Stimulated activated CD4-positive, alpha-beta T cell treated with anti-CD3 and anti-CD28 coated beads, Interleukin-4, amount 100 ng/mL, for 24 hours (primary cell): ENCODE results near the gene ITPKB.

Experiments used
- DNase-seq: peaks from one replicate; pipeline ENCODE4 v3.0.0-alpha.2; 2020

Gene ITPKB

DNA sequence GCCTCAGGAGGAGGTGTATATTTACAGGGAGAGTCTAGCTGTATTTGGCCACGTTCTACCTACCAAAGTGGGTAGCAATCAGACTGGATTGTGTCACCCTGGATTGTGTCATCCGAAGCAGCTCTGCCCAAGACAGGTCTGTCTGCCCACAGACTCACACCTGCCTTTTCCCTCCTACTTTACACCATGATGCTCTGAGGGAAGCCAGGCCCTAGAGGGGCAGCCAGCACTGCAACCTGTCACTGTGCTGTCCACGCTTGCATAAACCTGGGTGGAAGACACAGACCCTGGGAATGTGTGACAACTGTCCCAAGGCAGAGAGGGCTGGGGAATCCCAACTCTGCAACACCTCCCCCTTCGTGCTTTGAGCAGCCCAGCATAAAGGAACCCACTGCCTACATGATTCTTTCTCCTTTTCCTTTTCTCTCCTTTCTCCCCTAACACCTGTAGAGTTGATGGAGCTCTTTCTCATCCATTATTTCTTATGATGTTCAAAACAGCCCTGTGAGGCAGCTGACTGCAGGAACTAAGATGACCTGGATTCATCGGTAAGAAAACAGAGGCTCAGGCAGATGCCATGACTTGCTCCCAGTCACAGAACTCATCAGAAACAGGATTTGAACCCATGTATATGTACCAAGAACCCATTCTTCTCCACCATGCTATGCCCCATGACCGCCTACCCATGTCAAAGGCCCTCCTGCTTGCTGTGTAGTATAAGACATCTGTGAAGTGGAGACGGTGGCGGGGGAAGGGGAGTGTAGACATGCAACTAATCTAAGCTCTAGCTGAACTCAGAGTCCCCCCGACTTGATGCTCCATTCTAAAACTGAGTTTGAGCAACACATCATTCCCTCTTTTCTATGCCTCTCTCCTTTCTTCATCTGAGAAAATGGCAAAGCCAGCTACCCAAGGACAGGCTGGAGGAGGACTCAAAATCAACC is 55.9 kb downstream of the ITPKB start:
- DNase-seq = peak; percentile 51

GRCh38 chr1:226681652-226682493 is 57.2 kb downstream of the ITPKB start:
- no peak for DNase-seq

- DNase-seq = no peak
Observed at GRCh38 chr1:226680653-226681052, 58.4 kb downstream of the ITPKB start.

- peak; percentile 80 for DNase-seq
Observed at GRCh38 chr1:226679853-226680516, 59.1 kb downstream of the ITPKB start.

DNA sequence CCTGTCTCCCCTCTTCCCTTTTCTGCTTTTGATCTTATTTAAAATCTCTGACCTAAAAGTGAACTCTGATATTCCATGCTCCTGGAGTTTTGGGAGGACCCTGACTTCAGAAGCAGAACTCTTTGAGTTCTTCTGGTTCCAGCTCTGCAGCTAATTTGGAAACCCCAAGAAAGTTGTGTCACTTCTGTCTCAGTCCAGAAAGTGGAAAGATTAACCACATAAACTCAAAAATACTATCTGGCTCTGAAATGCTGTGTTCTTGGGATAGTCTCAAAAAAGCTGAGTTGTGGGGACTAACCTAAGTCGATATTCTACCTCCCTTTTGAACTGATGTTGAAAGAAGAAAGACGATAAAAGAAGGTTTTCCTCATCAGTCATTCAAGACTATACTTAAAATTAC is 59.8 kb downstream of the ITPKB start:
- no peak for DNase-seq

GRCh38 chr1:226678701-226679100 is 60.4 kb downstream of the ITPKB start:
- peak; percentile 36 for DNase-seq

- DNase-seq = no peak
Observed at GRCh38 chr1:226678251-226678650, 60.8 kb downstream of the ITPKB start.

GRCh38 chr1:226677027-226678020 is 61.8 kb downstream of the ITPKB start:
- peak; percentile 75 for DNase-seq

- no peak for DNase-seq
Observed at GRCh38 chr1:226676381-226676780, 62.7 kb downstream of the ITPKB start.

GRCh38 chr1:226675715-226676357 is 63.2 kb downstream of the ITPKB start:
- DNase-seq = no peak

DNA sequence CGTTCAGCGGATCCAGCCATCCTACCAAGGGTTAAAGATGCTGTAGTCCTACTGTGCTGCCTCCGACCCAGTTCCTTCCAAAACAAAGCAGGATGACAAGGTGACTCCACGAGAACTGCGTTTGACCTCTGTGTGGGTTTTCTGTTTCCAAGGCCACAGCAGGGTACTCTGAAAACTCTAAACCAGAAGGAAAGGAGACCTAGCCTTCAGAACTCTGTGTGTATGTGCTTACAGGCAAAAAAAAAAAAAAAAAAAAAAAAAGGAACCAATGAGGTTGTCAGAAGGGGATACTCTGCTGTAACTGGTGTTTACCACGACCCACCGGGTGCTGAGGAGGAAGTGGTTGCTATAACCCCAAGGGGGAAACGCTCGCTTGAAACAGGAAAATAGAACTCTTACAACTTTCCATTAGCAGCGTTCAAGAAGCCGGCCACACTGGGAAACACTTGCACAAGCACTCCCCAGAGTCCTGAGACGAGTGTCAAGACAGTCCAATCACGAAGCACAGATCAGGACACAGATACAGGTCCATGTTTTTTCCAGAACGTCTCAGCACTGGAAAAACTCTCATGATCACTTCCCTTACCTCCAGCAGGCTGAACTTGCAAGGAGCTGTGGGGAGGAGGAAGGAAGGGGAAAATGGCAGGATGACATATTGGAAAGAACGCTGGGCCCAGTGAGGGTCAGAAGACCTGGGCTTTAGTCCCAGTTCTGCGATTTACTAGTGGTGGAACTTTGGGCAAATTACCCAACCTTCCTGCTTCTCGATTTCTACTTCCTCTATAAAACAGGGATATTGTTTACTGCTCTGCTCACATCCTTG is 64.0 kb downstream of the ITPKB start:
- peak; percentile 69 for DNase-seq

GRCh38 chr1:226672339-226672762 is 66.7 kb downstream of the ITPKB start:
- no peak for DNase-seq

- no peak for DNase-seq
Observed at GRCh38 chr1:226671277-226671676, 67.8 kb downstream of the ITPKB start.

DNA sequence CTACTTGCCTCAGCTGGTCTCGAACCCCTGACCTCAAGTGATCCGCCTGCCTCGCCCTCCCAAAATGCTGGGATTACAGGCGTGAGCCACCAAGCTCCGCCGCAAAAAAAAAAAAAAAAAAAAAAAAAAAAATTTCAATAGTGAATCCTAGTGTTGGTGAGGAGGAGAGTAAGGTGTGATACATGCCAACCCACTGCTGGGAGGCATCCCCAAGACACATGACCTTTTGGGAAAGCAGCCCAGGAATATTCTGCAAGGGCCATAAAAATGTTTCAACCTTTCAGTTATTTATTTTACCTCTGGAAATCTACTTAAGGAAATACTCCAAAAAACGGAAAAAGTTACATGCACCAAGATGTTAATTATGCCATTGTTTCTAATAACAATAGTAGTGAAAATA is 69.0 kb downstream of the ITPKB start:
- DNase-seq = no peak

DNA sequence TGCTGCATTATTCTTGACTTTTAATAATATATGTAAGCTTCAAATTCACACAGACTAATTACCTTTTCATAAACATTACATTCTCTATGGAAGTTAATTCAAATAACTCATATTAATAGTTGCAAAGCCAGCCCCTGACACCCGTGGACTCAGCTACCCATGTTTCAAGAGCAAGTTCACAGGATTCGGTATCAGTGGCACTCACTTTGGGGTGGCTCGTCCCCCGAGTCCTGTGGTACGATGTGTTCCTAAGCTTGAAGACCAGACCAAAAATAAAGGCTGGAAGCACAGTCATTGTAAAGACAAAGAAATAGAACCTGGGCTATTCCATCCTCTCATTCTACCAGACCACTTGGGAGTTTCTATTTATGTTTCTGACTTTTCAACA is 70.9 kb downstream of the ITPKB start:
- no peak for DNase-seq

DNA sequence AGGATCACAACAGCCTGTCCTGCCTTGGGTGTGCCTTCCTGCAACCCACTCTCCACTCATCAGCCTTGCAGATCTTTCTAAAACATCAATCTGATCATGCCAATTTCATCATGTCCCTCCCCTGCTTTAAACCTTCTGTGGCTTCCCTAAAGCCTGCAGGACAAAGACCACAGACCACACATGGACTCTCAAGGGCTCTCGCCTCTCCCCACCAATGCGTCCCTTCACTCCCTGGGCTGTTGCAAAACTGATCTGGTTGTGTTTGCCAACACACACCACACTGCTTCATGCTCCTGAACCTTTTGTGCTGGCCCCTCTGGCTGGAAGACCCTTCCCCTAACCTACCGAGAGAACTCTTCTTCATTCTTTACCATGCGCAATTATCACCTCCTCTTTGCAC is 72.4 kb downstream of the ITPKB start:
- no peak for DNase-seq

DNA sequence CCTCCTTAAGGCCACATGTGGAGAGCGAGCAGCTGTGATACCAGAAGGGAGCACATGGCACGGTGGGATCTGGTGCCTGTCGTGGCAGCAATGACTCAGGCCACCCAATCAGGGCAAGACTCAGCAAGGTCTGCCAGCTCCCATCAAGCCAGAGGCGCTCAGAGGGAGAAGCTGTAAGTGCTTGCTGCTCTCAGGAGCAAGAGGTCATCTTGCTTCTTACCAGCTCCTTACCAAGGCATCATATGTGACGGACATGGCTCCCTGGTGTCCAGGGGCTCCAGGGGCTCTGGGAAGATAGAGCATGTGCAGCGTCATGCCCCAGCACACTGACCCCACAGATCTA is 72.9 kb downstream of the ITPKB start:
- no peak for DNase-seq

- no peak for DNase-seq
Observed at GRCh38 chr1:226665505-226666163, 73.4 kb downstream of the ITPKB start.

DNA sequence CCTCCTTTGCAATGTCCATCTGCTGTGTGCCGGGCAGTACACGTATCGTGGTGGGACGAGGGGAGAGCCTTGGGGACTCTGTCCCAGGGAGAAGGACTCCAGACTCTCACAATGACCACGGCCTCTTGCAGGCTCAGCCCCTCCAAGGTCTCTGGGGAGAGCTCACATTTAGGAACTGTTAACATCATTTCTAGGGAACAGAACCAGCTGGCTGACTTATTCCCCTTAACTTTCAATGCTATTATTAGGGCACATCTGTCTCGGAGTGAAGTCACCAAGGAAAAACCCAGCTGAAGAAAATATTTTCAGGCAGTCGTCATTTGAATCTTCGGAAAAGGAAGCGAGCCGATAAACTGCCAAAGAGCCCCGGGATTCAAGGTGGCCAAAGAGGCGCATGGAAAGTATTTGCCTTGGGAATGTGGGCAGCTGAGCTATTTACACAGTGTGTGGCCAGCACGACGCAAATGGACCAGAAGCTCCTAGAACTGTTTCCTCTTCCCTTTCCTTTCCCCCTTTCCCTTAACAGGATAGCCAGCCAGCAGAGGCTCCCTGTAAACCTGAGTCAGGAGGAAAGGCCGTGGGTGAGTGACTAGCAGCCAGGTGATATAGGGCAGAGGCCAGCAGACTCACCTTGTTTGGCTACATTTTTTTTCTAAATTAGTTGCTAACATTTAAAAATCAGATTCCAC is 74.5 kb downstream of the ITPKB start:
- no peak for DNase-seq

GRCh38 chr1:226663327-226663704 is 75.8 kb downstream of the ITPKB start:
- DNase-seq = no peak
